Measurements from ENCODE around the gene PADI3.
"Not testable (repeated sequence)": the region's sequence is repeated elsewhere in the genome, so short reads cannot be mapped to it uniquely, and the experiment has no call there.

The PADI3 gene

DNA sequence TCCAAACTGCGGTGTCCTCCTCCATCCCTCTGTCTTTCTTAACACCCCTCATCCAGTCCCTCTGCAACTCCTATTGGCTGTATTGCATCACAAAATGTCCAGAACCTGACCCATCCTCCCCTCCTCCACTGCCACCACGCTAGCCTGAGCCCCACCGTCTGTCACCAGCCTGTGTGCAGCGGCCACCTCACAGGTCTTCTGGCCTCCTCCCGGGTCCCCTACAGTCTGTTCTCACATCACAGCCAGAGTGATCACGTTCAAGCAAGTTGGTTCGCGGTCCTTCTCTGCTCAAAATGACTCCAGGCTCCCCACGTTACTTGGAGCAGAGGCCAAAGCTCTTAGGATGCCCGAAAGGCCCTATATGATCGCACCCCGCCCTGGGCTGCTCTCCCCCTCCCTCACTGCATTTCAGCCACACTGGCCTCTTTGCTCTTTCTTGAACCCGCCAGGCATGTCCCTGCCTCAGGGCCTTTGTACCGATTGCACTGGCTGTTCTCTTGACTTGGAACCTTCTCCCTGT is 56.7 kb downstream of the PADI3 start:
- DNase-seq: no peak

DNA sequence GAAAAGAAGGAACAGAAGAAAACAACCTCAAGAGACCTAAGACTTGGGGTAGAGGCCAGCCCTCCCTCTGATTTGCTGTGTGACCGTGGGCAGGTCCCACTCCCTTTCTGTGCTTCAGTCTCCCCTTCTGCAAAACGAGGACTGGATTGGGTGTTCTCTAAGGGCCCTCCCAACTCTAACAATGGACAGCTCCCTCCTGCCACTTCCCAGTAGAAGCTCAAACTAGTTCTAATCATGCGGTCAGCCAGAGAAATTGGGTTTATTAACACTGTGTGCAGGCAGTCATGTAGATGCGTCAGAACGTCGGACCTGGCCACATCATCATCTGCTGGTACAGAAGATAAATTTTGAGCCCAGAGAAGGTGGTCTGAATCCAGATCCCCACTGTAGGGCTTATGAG is 57.5 kb downstream of the PADI3 start:
- no peak for DNase-seq

DNA sequence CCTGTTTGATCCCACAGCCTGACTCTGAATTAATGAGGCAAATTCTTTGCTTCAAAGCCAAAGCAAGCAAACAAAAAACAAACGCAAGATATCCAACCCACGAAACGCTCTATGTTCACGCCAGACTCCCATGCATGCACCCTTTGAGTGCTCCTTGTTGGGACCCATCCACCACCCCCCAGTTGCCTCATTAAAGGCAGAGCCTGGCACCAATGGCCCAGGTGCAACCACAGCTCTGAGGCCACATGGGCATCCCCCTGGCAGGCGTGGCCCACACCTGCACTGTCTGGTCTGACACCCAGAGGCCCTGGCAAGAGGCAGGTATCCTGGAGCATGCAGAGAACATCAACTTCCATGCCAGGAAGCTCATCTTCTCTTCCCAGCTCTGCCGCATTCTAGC is 58.0 kb downstream of the PADI3 start:
- no peak for DNase-seq

DNA sequence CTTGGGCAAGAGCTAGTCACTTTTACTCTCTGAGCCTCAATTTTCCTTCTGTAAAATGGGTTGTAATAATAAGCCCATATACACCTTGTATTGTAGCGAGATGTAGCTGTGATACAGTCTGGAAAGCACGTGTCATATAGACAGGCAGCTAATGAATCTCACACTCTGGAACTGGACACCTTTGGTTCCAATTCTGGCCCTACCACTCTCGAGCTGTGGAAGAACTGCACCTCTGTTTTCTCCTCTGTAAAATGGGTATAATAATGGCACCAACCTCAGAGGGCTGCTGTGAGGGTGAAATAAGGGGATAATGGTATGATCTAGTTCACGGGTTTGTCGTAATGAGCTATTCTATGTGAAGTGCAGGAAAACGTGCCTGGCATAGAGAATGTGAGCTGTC is 58.4 kb downstream of the PADI3 start:
- DNase-seq: no peak

DNA sequence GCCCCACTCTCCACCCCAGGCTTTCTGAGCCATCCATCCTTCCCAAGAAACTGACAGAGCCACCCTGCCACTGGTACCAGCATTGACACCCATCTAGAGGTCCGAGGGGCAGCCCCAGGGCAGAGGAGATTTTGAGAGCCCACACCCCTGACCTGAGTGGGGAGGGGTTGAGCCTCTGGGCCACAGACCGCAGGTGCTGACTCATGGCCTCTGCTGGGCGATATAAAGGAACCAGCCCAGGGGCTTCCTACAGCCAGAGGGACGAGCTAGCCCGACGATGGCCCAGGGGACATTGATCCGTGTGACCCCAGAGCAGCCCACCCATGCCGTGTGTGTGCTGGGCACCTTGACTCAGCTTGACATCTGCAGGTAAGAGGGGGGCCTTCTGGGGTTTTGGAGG is 59.0 kb downstream of the PADI3 start, which contains the start of gene PADI4:
Gene PADI4, plus strand, starts transcription at position 252 of the 400 bp plus-strand sequence. Its CDS starts 26 bp downstream, at position 278.
- DNase-seq: no peak

DNA sequence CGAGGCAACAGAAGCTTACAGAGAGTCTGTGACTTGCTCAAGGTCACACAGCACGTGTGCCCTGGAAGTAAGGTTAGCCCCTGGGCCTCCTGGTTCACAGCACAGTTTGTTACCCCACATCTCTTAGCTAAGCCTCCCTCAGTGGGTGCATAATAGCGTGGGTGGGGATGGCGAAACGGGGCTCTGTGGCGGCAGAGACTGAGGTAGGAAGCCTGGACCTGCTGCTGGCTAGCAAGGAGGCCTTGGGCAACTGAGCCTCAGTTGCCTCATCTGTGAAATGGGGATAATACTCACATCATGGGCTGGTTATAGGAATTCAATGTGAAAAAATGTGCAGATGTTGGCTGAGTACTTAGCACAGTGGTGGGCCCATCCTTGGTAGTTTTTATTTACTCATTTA is 59.7 kb downstream of the PADI3 start:
- no peak for DNase-seq

DNA sequence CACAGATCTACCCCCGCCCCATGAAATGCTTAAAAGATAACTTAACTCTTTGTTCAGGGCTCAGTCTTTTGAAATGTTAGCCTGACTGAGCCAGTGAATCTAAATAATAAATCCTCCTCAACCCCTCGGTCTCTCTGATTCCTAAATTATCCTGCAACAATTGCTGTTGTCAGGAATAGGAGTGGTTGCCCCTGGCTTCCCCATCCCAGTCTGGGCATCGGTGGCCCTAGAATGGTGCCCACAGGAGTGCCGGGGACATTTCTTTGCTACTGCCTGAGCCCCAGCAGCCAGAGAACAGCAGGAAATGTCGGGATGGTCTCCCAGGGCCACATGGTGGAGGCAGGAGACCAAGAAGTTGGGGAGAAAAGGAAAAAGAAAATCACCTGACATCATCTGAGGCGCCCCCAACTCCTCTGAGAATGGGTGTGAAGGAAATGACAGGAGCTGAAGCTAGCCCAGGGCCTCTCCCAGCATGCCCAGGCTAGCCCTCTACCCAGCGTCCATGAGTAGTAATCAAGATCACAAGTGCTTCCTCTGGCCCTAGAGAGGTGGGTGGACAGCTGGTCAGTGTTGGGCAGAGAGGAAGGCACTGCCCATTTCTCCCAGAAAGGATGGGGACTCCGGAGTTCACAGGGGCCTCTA is 60.6 kb downstream of the PADI3 start:
- DNase-seq: no peak

DNA sequence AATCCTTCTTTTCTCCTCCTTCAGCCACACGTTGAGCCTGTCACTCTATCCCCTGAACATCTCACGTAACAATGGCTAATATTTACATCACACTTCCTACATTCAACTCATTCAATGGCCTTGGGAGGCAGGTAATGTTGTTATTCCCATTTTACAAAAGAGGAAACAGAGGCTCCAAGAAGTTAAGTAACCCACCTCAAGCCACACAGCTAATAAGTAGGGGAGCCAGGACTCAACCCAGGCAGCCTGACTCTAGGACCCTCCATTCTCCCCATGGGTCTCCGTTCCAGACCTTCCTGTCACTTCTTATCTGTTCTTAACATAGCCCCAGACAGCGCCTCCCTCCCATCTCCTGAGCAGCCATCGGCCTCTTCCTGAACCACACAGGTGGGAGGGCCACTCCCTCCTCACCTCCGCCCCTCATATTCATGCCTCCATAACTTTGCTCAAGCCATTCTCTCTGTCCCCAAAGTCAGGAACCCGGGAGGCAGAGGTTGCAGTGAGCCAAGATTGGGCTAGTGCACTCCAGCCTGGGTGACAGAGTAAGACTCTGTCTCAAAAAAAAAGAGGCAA is 61.3 kb downstream of the PADI3 start:
- no peak for DNase-seq

DNA sequence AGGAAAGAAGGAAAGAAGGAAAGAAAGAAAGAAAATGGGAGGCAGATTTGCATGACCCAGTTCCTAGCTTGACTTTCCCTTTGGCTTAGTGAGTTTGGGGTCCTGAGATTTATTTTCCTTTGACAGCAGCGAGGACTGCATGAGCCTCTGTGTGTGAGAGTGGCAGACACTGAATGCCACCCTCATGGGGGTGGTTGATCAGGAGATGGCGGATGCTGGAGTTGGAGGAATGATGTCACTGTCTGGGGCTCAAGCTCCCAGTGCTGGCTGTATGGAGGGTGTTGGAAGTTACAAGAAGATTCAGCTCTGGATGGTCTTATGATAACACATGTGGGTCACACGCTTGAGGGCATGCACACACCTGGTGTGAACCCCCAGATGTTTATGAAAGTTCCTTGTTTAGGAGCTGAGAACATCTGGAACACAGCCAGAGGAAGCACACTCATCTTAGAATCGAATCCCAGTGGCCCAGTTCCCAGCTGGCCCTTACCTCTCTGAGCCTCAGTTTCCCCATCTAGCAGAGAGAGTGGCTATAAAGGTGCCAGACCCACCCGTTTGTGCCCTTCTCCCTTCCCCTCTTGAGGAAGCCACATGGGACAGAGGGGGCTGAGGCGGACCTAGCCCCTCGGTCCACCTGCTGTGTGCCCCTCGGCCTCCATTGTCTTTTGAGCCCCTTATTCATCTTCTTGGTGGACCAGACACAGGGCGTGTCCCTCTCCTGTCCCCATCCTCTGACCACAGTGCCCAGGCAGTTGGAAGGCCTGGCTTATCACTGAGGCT is 64.8 kb downstream of the PADI3 start:
- DNase-seq: no peak

DNA sequence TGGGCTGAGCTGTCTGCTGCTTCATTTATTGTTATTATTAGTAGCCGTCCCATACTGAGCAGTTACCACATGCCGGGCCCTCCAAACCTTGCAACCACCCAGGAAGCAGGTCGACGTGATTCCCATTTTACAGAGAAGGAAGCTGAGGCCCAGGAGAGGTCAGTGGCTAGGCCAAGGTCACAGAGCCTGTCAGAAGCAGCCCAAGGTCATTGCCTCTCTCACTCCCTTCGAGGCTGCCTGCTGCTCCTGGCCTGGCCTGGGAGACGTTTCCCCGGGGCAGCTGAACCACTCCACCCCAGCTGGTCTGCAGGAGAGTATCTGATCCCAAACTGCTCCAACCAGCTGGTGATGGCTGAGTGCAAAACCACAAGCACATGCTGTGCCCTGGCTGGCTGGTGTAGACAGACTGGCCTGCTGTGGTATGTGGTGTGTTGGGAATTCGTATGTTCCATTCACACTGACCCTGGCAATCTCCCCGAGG is 65.6 kb downstream of the PADI3 start:
- DNase-seq: no peak

DNA sequence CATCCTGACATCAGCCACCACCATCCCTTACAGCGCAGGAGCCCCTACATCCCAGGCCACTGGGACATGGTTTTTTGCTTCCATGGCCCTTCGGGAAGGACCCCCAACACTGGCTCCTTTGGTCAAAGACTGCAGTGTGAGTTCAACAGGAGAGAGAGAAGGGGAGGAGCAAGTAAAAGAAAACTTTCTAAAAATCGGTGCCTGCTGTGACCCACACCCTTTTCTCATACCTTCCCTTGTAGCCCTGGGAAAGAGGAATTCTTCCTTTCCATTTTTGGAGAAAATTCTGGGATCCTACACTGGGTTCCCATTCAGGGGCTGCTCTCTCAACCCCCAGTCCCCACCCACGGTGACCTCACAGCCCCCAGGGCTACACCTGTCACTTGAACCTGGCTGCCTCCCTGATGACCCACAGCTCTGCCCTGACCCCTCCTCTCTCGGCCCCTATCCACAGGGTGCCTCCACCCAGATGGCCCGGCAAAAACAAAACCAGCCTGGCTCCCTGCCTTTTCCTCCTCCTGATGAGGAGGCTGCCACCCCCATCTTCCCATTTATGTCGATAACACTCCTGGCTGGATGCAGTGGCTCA is 66.7 kb downstream of the PADI3 start:
- no peak for DNase-seq

DNA sequence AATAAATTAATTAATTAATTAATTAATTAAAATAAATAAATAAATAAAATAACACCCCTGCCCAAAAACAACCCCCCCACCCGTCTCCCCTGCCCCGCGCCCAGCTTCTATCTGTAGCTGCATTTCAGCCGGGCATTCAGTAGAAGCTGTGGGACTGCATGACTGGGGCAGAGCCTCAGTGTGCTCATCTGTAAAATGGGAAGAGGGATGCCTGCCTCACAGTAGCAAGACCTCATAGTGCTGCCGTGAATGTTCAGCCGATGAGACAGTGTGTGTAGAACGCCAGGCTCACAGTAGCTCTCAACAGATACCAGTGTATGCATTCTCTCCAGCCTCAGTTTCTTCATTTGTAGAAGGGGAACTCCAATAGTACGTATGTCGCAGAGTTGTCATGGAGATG is 67.8 kb downstream of the PADI3 start:
- DNase-seq: no peak

DNA sequence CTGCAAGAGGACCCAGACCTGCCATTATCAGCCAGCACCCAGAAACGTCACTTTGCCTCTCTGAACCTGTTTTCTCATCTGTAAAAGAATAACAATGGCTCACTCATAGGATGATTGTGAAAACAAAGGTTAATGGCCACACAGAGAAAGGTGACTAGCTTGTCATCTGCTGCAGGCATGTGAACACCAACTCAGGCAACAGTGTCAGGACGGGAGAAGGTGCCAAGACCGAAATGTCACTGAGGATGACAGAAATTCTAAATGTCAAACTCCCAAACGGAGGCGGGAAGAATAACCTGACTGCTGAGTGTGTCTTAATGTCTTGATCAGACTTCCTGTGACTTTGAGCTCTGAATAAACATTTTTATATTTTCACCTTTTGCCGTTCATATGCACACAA is 69.4 kb downstream of the PADI3 start:
- DNase-seq: no peak

DNA sequence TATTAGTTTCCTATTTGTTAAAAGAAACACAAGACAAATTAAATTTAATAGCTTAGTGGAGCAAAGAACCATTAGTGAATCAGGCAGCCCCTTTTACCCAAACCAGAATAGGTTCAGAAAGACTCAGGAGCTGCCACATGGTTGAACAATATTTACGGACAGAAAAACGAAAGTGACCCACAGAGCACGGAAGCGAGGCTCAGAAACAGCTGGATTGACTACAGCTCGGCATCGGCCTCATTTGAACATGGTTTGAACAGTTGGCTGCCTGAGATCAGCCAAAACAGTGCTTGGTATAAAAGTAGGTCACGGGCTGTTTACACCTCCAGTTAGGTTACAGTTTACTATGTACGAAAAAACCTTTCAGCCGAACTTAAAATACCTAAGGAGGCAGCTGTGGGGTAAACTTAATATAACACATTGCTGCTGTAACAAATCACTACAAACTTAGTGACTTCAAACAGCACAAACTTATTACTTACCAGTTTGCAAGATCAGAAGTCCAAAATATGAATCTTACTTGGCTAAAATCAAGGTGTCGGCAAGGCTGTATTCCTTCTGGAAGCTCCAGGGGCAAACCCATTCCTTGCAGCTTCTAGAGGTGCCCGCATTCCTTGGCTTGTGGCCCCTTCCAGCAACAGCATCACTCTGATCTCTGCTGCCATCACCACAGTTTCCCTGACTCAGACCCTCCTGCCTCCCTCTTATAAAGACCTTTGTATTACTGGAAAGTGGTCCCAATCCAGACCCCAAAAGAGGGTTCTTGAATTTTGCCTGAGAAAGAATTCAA is 70.9 kb downstream of the PADI3 start:
- no peak for DNase-seq

DNA sequence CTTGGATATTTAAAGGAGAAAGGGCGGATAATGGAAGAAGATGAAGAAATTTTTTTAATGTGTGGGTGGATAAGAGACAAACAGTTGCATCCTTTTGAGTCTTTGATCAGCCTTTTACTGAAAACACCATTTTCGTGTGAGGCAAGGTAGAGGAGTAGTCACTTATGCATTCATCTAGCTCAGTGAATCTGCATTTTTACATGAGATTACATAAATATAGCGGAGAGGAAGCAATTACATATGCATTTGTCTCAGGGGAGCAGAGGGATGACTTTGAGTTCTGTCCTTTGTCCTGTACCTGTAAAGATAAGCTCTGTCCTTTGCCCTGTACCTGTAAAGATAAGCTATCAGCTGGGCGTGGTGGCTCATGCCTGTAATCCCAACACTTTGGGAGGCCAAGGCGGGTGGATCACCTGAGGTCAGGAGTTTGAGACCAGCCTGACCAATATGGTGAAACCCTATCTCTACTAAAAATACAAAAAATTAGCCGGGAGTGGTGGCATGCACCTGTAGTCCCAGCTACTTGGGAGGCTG is 73.0 kb downstream of the PADI3 start:
- DNase-seq: not testable (repeated sequence)

DNA sequence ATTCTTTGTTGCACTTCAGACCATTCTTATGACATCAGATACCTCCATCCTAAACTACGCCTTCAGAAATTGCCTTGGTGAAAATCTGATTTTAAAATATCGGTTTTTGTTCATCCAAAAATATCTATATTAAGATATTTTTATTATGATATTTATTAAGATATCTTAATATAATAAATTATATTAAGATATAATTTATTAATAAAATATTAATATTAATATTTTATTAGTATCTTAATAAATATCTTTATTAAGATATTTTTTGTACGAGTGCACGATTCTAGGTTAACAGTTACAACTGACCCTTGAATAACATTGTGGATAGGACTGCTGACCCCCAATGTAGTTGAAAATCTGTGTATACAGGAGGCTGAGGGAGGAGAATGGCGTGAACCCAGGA is 80.0 kb downstream of the PADI3 start:
- no peak for DNase-seq

DNA sequence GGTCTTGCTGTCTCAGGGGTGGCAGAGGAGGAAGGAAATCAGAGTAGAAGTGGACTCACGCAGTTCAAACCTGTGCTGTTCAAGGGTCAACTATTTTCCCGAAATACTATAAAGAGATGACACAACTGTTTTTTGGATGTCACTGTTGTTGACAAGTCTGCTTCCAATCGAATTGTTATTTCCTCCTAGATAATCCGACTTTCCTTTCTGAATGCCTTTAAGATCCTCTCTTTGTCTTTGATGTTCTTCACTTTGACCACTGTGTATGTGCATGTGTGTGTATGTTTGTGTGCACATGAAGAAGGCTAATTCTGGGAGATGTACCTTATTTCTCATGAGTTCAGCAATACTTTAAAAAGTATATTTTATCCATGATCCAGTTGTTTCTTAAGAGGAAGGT is 80.7 kb downstream of the PADI3 start:
- no peak for DNase-seq

DNA sequence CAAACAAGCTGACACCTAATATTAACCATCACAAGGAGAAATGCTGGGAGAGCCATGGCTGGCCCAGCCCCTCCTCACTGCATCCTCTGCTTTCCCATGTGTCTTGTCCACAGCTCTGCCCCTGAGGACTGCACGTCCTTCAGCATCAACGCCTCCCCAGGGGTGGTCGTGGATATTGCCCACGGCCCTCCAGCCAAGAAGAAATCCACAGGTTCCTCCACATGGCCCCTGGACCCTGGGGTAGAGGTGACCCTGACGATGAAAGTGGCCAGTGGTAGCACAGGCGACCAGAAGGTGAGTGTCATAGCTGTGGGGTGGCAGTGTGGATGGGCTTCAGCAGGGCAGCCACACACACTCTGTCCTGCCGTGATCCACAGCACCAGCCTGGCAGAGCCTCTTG is 82.0 kb downstream of the PADI3 start:
- DNase-seq: no peak

DNA sequence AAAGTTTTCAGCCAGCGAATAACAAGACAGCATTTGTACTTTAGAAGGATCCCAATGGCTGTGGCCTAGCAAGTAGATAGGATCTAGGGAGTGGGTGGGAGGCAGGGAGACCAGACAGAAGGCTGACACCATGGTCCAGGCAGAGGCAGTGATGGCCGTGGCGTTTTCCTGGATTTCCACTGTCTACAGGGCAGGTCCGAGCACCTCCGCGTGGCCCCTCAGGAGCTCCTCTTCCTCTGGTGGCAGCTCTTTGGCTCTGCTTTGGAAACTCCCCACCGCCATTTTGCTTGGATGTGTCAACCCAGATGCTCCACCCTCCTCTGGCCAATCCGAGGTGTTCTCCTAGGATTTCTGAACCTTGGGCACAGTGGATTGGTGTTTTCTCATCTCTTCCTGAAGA is 84.2 kb downstream of the PADI3 start:
- no peak for DNase-seq

Measured in NCI-H187 treated with DMSO at 0.1 percent for 48 hours (cell line).